Measurements from ENCODE around the gene TMC6. TPM values are rescaled to one million over a fixed set of nuclear protein-coding genes. Genes with fewer than 3 reads are reported as not detected.

TMC6 gene
- total and polyA plus RNA-seq, 2 of the 13 experiments (the other 11 are each of a cell fraction or from before 2014, with no cell fraction given) = 48.4 to 99.1 TPM

DNA sequence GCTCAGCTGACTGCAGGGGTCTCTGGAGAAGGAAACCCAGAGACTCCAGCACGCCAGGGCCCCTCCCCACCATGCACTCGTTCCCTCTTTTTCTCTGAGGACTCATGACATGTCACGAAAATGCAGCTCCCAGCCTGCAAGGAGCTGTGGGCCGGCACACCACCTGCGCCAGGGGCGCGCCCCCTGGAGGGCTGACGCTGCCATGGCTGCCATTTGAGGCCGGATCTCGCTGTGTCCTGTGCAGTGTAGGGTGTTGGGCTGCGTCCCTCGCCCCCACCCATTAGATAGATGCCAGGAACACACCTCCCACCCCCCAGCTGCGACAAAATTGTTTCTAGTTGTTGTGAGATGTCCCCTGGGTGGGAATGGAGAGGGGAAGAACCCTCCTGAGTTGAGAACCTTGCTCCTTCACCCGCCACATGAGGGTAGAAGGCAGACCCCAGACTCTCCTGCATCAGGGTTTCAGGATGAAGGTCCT, 48.0 kb upstream of the TMC6 start (continued):
- TF ChIP-seq ZHX2 (IDR thresholded peaks at IDR 0.05; ENCODE audit: low read depth) (peak; percentile 53; the same call in 1 of the 2 replicates), ZHX2 (CRISPR knock-in tag; IDR thresholded peaks at IDR 0.05; ENCODE audit: borderline replicate concordance) (no peak), SIX1 (CRISPR knock-in tag; IDR thresholded peaks at IDR 0.05; ENCODE audit: borderline replicate concordance) (no peak), HES4 (CRISPR knock-in tag; IDR thresholded peaks at IDR 0.05; ENCODE audit: borderline replicate concordance) (no peak), ATF7-NPFF (CRISPR knock-in tag; IDR thresholded peaks at IDR 0.05; ENCODE audit: low read depth) (no peak), NR0B2 (CRISPR knock-in tag; IDR thresholded peaks at IDR 0.05) (no peak), ZFP91 (CRISPR knock-in tag; IDR thresholded peaks at IDR 0.05; ENCODE audit: borderline replicate concordance) (peak; percentile 56; the same call in 1 of the 2 replicates), TARDBP (CRISPR knock-in tag; IDR thresholded peaks at IDR 0.05) (0 out of 2 replicates have a peak, but pooled peaks have one; percentile 22), CREB3 (CRISPR knock-in tag; IDR thresholded peaks at IDR 0.05) (no peak), KDM6A (CRISPR knock-in tag; IDR thresholded peaks at IDR 0.05; ENCODE audit: low read depth) (no peak), BRCA1 (CRISPR knock-in tag; IDR thresholded peaks at IDR 0.05) (no peak), ZFYVE20 (CRISPR knock-in tag; IDR thresholded peaks at IDR 0.05; ENCODE audit: borderline replicate concordance, low read depth) (no peak), ZNF484 (CRISPR knock-in tag; IDR thresholded peaks at IDR 0.05; ENCODE audit: borderline replicate concordance, low read depth) (no peak), TBL1XR1 (IDR thresholded peaks at IDR 0.05; ENCODE audit: borderline replicate concordance, low read length, partially characterized antibody) (no peak)
- TF ChIP-seq, protein P1, sequence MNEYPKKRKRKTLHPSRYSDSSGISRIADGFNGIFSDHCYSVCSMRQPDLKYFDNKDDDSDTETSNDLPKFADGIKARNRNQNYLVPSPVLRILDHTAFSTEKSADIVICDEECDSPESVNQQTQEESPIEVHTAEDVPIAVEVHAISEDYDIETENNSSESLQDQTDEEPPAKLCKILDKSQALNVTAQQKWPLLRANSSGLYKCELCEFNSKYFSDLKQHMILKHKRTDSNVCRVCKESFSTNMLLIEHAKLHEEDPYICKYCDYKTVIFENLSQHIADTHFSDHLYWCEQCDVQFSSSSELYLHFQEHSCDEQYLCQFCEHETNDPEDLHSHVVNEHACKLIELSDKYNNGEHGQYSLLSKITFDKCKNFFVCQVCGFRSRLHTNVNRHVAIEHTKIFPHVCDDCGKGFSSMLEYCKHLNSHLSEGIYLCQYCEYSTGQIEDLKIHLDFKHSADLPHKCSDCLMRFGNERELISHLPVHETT (CRISPR knock-in tag; conservative IDR thresholded peaks at IDR 0.05) = no peak
- TF ChIP-seq, protein P2, sequence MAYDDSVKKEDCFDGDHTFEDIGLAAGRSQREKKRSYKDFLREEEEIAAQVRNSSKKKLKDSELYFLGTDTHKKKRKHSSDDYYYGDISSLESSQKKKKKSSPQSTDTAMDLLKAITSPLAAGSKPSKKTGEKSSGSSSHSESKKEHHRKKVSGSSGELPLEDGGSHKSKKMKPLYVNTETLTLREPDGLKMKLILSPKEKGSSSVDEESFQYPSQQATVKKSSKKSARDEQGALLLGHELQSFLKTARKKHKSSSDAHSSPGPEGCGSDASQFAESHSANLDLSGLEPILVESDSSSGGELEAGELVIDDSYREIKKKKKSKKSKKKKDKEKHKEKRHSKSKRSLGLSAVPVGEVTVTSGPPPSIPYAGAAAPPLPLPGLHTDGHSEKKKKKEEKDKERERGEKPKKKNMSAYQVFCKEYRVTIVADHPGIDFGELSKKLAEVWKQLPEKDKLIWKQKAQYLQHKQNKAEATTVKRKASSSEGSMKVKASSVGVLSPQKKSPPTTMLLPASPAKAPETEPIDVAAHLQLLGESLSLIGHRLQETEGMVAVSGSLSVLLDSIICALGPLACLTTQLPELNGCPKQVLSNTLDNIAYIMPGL (CRISPR knock-in tag; IDR thresholded peaks at IDR 0.05; ENCODE audit: borderline replicate concordance in 1 of 2, low read depth in 1 of 2) = peak; percentile 41 to 55; a peak in 2 of 4 replicates

Data from HepG2 (cell line).